Fibroblast of villous mesenchyme (primary cell): ENCODE results near the gene MAPT. TPM values are rescaled to one million over a fixed set of nuclear protein-coding genes. Genes with fewer than 3 reads are reported as not detected.

Source experiments
- DNase-seq: peaks from one replicate; pipeline ENCODE4 v3.0.0-alpha.2; 2010; ENCODE audit warnings: low read depth
- H3K4me3 ChIP-seq: 2 replicates; pipeline ENCODE4 v1.5.1; 2011; ENCODE audit warnings: low read depth, mild to moderate bottlenecking, low read length
- CTCF ChIP-seq: IDR thresholded peaks from 2 replicates; pipeline ENCODE4 v1.5.1; 2012; ENCODE audit warnings: low read depth, mild to moderate bottlenecking, low read length; ENCODE audit not compliant: insufficient read depth
- total RNA-seq: library from RNA; depleted of rRNA; stranded (reverse); fragments of >200 nt; gene quantifications from 2 replicates; pipeline ENCODE4 v1.2.3, GENCODE V29; 2012

MAPT gene
- total RNA-seq, 1 donor = not detected

- no peak for DNase-seq
- no peak overlapping the region for H3K4me3 ChIP-seq
- TF ChIP-seq CTCF = no peak
These were observed 45.9 kb downstream of the MAPT start for GRCh38 chr17:45940293-45940692.

- no peak for TF ChIP-seq CTCF
- DNase-seq = no peak
- no peak overlapping the region for H3K4me3 ChIP-seq
These were observed 46.5 kb downstream of the MAPT start for GRCh38 chr17:45940826-45941225.

GRCh38 chr17:45941395-45941794 is 47.0 kb downstream of the MAPT start:
- TF ChIP-seq CTCF = no peak
- H3K4me3 ChIP-seq = no peak overlapping the region
- no peak for DNase-seq

DNA sequence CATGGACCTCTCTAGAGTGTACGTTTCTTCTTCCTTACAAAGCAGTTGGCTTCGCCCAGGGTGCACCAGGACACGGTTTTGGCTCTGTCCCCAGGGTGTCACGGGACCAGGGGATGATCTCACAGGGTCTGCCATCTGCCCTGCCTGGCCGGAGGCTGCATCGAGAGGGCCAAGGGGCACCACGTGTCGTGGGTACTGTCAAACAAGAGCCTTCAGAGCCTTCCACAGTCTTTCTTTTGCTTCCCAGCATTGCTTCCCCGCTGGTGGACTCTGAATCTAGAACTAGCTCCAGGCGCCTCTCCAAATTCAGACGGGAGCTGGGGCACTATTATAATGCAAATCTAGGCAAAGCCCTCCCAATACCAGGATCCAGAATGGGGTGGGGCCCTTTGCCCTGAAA is 47.9 kb downstream of the MAPT start:
- no peak overlapping the region for H3K4me3 ChIP-seq
- TF ChIP-seq CTCF = no peak
- DNase-seq = peak; percentile 40

- DNase-seq = no peak
- no peak overlapping the region for H3K4me3 ChIP-seq
- TF ChIP-seq CTCF = no peak
These were observed 52.5 kb downstream of the MAPT start for GRCh38 chr17:45946841-45947256.

- no peak for DNase-seq
- H3K4me3 ChIP-seq = no peak overlapping the region
- TF ChIP-seq CTCF = no peak
These were observed 54.1 kb downstream of the MAPT start for GRCh38 chr17:45948498-45948880.

GRCh38 chr17:45948881-45949624 is 54.7 kb downstream of the MAPT start:
- H3K4me3 ChIP-seq = peak overlapping the region; percentile 13
- peak; percentile 68 for DNase-seq
- peak; percentile 82 for TF ChIP-seq CTCF
